Measurements from ENCODE around the gene IQCE. TPM values are rescaled to one million over a fixed set of nuclear protein-coding genes. Genes with fewer than 3 reads are reported as not detected.

The IQCE gene
- total RNA-seq, 1 experiment from 2014 or later: 21.4 TPM

- Histone ChIP-seq H3K9me3 (ENCODE audit: control insufficient read depth in 1 of 2, insufficient read depth in 1 of 2, low read depth in 1 of 2, low read length in 2 of 2) (no peaks in the 10 kb centered on the region), H3K9ac (ENCODE audit: low read length) (peak within 1 kb of the TSS; percentile 63), H3K9me2 (ENCODE audit: insufficient read depth) (no peaks in the 10 kb centered on the region), H3K79me2 (ENCODE audit: insufficient read depth, low read length) (peaks cover 13% of the 10 kb centered on the region; the same call in 1 of the 2 replicates), H2AFZ (ENCODE audit: low read depth, low read length, poor library complexity, severe bottlenecking) (no peak within 1 kb of the TSS), H3K36me3 (ENCODE audit: control insufficient read depth in 1 of 2, insufficient read depth in 2 of 2, low read length in 2 of 2) (no peaks in the 10 kb centered on the region), H3K4me3 (replicated peaks in 1 of 2; ENCODE audit: low read depth in 1 of 2, low read length in 2 of 2) (peak within 1 kb of the TSS; percentile 46 to 67), H3K27me3 (ENCODE audit: insufficient read depth, low read length) (no peaks in the 10 kb centered on the region), H3K4me2 (ENCODE audit: low read length) (peak within 1 kb of the TSS; percentile 90), H3K27ac (ENCODE audit: low read depth, low read length) (peak within 1 kb of the TSS; percentile 59; the same call in 1 of the 2 replicates), H3K4me1 (ENCODE audit: control insufficient read depth in 1 of 2, insufficient read depth in 2 of 2, low read length in 2 of 2) (peaks cover 40 to 69% of the 10 kb centered on the region in 2 experiments), H4K20me1 (ENCODE audit: insufficient read depth) (no peaks in the 10 kb centered on the region)
- no TSS peak for BruUV-seq (replicated peaks)
- intact Hi-C loops (cut with micrococcal nuclease): no loop called here
- CTCF ChIA-PET: no interaction called here
- RAD21 ChIA-PET (ENCODE audit: low non-redundant PET in 1 of 2, low total read pairs in 2 of 2, uncharacterized antibody in 2 of 2, unreplicated experiment in 2 of 2): no interaction called here
- DNase-seq (ENCODE audit: low read depth, low spot score): peak; percentile 68
- TF ChIP-seq POLR2AphosphoS5 (IDR thresholded peaks at IDR 0.05; ENCODE audit: low read depth, low read length) (peak; percentile 98), POLR2A (IDR thresholded peaks at IDR 0.05; ENCODE audit: borderline replicate concordance, extremely low read depth, insufficient read depth, insufficient read length) (peak; percentile 97), JUND (IDR thresholded peaks at IDR 0.05) (no peak)
- ATAC-seq: peak; percentile 72
- POLR2A ChIA-PET: no interaction called here
Measured at GRCh38 chr7:2519119-2519930, 39.5 kb upstream of the IQCE start, which contains the start of gene LFNG. TSS of gene LFNG (plus strand) at chr7:2519774. CDS start at chr7:2519862, 88 bp downstream.

- ATAC-seq: peak; percentile 7; the same call in 1 of the 2 replicates
- RAD21 ChIA-PET (ENCODE audit: low non-redundant PET in 1 of 2, low total read pairs in 2 of 2, uncharacterized antibody in 2 of 2, unreplicated experiment in 2 of 2): no interaction called here
- POLR2A ChIA-PET: no interaction called here
- Histone ChIP-seq H3K9me2 (ENCODE audit: insufficient read depth) (no peaks in the 10 kb centered on the region), H3K9ac (ENCODE audit: low read length) (peak overlapping the region; percentile 63), H3K9me3 (ENCODE audit: control insufficient read depth in 1 of 2, insufficient read depth in 1 of 2, low read depth in 1 of 2, low read length in 2 of 2) (no peaks in the 10 kb centered on the region), H3K4me3 (replicated peaks in 1 of 2; ENCODE audit: low read depth in 1 of 2, low read length in 2 of 2) (peak overlapping the region; percentile 46 to 67), H3K36me3 (ENCODE audit: control insufficient read depth in 1 of 2, insufficient read depth in 2 of 2, low read length in 2 of 2) (no peaks in the 10 kb centered on the region), H3K27ac (ENCODE audit: low read depth, low read length) (peak overlapping the region; percentile 59; the same call in 1 of the 2 replicates), H3K4me2 (ENCODE audit: low read length) (peak overlapping the region; percentile 90), H3K27me3 (ENCODE audit: insufficient read depth, low read length) (no peaks in the 10 kb centered on the region), H2AFZ (ENCODE audit: low read depth, low read length, poor library complexity, severe bottlenecking) (no peak overlapping the region), H3K4me1 (ENCODE audit: control insufficient read depth in 1 of 2, insufficient read depth in 2 of 2, low read length in 2 of 2) (peaks cover 49 to 79% of the 10 kb centered on the region in 2 experiments), H3K79me2 (ENCODE audit: insufficient read depth, low read length) (peaks cover 13% of the 10 kb centered on the region; the same call in 1 of the 2 replicates), H4K20me1 (ENCODE audit: insufficient read depth) (no peaks in the 10 kb centered on the region)
- no peak for DNase-seq (ENCODE audit: low read depth, low spot score)
- CTCF ChIA-PET: no interaction called here
- no TSS peak for BruUV-seq (replicated peaks)
- intact Hi-C loops (cut with micrococcal nuclease): loop anchor here (5.0 kb wide), 1 partner anchor 37 kb away; the partner anchor contains the start of genes BRAT1 and IQCE
- TF ChIP-seq EGR1 (IDR thresholded peaks at IDR 0.05; ENCODE audit: low read depth): no peak
- TF ChIP-seq CTCF (IDR thresholded peaks at IDR 0.05 in 2 of 3, conservative IDR thresholded peaks at IDR 0.05 in 1 of 3; ENCODE audit: borderline replicate concordance in 1 of 3, insufficient read depth in 1 of 3, low read depth in 2 of 3, low read length in 2 of 3): peak in 2 of 3 experiments; percentile 22 to 27; a peak in 2 of 6 replicates
Measured at GRCh38 chr7:2520131-2520760, 38.5 kb upstream of the IQCE start.
